ENCODE results near the gene TEPSIN.

Gene TEPSIN

DNA sequence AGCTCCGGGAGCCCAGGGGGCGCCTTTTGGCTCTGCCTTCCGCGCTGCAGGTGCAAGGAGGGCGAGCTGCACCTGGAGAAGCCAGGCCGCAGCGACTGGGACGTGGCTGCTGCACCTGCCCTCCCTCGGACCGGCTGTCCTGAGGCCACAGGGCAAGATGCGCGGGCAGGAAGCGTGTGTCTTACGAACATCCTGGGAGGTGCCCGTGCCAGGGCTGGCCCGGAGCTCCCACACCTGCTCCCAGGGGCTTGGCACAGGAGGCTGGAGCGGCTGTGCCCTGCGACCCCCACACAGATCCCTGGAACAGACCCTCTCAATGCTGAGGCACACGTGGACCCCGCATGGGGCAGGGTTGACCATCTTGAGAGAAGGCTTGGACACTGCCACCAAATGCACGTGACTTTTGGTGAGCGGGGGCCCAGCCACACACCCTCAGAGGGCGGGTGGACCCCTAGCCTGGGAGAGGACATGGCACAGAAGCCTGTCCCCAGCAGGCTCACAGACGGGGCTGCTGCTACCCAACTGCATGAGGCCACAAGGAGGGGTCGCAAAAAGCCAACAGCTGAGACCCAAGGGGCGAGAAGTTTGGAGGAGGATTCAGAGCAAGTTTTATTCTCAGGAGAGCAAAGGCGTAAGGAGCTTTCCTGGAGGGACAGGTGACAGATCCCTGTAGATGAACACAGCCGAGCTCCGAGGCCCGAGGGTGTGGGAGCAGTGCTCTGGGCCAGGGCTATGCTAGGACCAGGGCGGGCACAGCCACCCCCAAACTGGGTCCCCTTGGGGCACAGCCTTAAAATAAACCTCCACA lies 11.6 kb upstream of the TEPSIN start:
- TF ChIP-seq, protein P1, sequence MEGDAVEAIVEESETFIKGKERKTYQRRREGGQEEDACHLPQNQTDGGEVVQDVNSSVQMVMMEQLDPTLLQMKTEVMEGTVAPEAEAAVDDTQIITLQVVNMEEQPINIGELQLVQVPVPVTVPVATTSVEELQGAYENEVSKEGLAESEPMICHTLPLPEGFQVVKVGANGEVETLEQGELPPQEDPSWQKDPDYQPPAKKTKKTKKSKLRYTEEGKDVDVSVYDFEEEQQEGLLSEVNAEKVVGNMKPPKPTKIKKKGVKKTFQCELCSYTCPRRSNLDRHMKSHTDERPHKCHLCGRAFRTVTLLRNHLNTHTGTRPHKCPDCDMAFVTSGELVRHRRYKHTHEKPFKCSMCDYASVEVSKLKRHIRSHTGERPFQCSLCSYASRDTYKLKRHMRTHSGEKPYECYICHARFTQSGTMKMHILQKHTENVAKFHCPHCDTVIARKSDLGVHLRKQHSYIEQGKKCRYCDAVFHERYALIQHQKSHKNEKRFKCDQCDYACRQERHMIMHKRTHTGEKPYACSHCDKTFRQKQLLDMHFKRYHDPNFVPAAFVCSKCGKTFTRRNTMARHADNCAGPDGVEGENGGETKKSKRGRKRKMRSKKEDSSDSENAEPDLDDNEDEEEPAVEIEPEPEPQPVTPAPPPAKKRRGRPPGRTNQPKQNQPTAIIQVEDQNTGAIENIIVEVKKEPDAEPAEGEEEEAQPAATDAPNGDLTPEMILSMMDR (conservative IDR thresholded peaks at IDR 0.05; ENCODE audit: low read depth, low read length) = no peak
- DNase-seq (ENCODE audit: low read depth) = no peak

DNA sequence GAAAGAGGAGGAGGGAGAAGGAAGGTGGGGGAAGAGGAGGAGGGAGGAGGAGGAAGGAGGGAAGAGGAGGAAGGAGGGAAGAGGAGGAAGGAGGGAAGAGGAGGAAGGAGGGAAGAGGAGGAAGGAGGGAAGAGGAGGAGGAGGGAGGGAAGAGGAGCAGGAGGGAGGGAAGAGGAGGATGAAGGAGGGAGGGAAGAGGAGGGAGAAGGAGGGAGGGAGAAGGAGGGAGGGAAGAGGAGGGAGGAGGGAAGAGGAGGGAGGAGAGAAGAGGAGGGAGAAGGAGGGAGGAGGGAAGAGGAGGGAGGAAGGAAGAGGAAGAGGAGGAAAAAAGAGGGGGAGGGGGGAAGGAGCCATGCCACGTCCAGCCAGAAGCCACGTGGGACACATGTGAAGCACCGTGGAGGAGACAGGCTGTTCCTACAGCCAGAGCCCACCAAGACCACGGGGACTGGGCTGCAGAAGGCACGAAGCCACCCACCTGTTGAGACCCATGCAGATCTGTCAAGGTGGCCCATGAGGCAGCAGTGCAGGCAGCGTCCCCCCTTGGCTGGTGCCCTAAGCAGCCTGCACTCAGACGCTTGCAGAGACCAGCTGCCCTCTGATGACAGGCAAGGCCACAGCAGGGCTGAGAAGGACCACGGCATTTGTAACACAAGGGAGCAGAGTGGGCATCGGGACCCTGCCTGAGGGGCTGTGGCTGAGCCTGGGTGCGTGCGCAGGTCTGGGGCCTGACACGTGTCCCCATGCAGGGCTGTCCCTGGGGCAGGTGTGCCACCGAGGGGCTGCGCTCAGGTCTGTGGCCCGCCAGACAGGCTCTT lies 10.6 kb upstream of the TEPSIN start:
- no peak for DNase-seq (ENCODE audit: low read depth)
- TF ChIP-seq, protein P1 (conservative IDR thresholded peaks at IDR 0.05; ENCODE audit: low read depth, low read length) = no peak
- no peak overlapping the region for H3K4me3 ChIP-seq (ENCODE audit: low read length)

More for the DNA sequence above, 11.6 kb upstream of the TEPSIN start:
- H3K4me3 ChIP-seq (ENCODE audit: low read length) = no peak overlapping the region

DNA sequence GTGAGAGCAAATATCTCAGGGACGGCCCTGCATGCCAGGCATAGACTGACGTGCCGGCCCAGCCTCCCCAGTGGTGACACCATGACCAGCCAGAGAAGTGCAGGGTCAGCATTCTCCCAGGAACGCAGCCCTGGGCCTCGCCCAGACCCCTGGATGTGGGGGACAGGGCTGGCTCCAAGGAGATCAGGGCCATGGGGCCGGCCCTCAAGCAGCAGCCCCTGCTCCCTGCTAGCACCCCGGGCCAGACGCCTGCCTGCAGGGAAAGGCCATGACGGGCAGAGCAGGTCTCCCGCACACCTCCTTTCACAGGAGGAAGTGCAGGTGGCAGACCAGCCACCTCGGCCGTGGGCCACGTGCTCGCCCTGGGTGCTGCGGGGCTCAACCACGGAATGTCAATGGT lies 9.8 kb upstream of the TEPSIN start:
- H3K4me3 ChIP-seq (ENCODE audit: low read length) = no peak overlapping the region
- no peak for DNase-seq (ENCODE audit: low read depth)
- TF ChIP-seq, protein P1 (conservative IDR thresholded peaks at IDR 0.05; ENCODE audit: low read depth, low read length) = no peak

- DNase-seq (ENCODE audit: low read depth) = no peak
- TF ChIP-seq, protein P1 (conservative IDR thresholded peaks at IDR 0.05; ENCODE audit: low read depth, low read length) = no peak
- H3K4me3 ChIP-seq (ENCODE audit: low read length) = no peak overlapping the region
Observed at GRCh38 chr17:81247339-81247990, 8.6 kb upstream of the TEPSIN start.

GRCh38 chr17:81246679-81247338 lies 8.0 kb upstream of the TEPSIN start:
- H3K4me3 ChIP-seq (ENCODE audit: low read length) = no peak overlapping the region
- DNase-seq (ENCODE audit: low read depth) = no peak
- TF ChIP-seq, protein P1 (conservative IDR thresholded peaks at IDR 0.05; ENCODE audit: low read depth, low read length) = no peak

DNA sequence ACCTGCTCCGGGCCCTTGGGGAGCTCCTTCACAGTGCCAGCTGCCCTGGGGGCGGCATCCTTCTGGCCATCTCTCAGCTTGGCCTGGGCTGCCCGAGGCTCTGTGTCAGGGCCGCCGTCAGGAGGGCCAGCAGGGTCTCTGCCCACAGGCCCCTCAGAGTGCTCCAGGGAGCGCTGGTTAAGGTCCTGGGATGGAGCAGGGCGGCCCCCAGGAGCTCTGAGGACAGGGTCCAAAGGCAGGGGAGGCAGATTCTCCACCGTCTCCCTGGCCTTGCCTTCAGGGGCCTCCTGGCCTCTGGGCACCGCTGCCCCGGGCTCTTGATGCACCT lies 7.5 kb upstream of the TEPSIN start:
- no peak overlapping the region for H3K4me3 ChIP-seq (ENCODE audit: low read length)
- TF ChIP-seq, protein P1 (conservative IDR thresholded peaks at IDR 0.05; ENCODE audit: low read depth, low read length) = no peak
- no peak for DNase-seq (ENCODE audit: low read depth)
